GM18517 (cell line): ENCODE results near the gene ORC3.
"Not testable (repeated sequence)": the region's sequence is repeated elsewhere in the genome, so short reads cannot be mapped to it uniquely, and the experiment has no call there.

ENCODE experiments used
- ATAC-seq: cut with Tn5 transposase; IDR thresholded peaks from one replicate; pipeline ENCODE4 v1.9.1; 2021; ENCODE audit warnings: mild to moderate bottlenecking, moderate library complexity; ENCODE audit not compliant: unreplicated experiment

Gene ORC3

DNA sequence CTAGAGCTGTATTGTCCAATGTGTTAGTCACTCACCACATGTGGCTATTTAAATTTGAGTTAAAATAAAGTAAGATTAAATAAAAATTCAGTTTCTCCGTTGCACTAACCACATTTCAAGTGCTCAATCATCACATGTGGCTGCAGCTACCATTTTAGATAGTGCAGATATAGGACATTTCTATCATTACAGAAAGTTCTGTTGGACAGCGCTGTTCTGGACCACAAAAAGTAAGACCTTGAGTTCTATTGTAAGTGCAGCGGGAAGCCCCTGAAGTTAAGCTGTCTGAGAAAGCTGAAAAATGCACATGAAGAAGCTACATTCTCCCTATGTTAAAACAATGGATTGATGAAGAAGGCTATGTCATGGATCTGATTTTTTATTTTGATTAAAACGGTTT, 1.1 kb downstream of the ORC3 start:
- ATAC-seq = no peak

DNA sequence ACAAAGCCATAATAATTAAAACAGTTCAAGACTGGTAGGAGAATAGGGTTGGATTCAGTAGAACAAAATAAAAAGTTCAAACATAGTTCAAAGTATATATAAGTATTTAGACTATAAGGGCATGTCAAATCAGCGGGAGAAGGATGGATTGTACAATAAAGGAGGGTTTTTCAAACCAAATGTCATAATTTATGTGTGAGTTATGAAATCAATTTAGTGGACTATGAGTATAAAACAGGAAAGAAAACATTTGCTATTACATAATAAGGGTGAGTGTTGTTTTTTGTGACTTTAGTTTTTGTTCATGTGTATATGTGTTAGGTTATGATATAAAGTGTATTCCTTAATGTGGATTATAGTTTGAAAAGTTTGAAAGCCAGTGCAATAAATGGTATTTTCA, 10.6 kb downstream of the ORC3 start:
- ATAC-seq = no peak

DNA sequence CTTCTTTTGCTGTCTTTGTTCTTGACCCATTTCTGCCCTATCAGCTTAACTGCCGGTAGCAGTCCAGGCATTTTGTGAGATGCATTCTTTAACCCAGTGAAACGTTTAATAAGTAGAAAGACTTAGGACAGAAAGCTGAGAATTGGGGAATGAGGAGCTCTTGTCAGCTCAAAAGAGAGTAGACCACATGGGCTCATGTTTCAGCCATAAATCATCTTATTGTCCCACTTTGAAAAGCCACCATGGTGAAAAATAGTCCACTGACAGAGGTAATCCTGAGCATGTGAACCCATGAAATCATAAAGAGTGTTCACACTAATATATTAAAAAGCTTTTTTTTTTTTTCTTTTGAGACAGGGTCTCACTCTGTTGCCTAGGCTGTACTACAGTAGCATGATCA, 16.3 kb downstream of the ORC3 start:
- ATAC-seq = no peak

DNA sequence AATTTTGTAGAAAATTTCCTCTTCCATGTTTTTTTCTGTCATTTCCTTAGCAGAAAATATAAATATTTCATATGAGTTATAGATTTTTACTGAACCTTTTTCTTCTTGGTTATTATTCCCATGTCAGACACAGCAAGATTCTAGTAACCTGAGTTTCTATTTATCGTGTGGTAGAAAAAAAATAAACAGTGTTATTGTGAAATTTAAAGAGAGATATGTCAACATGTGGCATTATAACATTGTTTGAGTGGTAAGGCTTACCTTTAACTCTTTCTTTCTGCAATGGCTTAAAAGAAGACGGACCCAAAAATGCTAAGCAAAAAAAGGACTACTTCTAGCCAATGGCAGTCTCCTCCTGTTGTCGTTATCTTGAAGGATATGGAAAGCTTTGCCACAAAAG, 18.9 kb downstream of the ORC3 start:
- no peak for ATAC-seq

DNA sequence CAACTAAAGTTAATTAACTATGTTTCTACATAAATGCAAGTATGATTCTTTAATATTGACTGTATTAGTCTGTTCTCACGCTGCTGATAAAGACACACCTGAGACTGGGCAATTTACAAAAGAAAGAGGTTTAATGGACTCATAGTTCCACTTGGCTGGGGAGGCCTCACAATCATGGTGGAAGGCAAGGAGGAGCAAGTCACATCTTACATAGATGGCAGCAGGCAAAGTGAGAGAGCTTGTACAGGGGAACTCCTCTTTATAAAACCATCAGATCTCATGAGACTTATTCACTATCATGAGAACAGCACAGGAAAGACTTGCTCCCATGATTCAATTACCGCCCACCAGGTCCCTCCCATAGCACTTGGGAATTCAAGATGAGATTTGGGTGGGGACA, 23.1 kb downstream of the ORC3 start:
- not testable (repeated sequence) for ATAC-seq

DNA sequence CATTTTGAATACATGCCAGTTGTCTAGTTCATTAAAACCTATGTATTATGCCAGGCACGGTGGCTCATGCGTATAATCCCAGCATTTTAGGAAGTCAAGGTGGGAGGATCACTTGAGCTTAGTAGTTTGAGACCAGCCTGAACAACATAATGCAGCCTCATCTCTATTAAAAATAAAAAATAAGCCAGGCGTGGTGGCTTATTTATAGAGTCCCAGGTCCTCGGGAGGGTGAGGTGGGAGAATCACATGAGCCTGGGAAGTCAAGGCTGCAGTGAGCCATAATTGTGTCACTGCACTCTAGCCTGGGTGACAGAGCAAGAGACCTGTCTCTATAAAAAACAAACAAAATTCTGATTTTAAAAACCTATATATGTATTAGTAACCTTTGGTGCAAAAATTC, 27.5 kb downstream of the ORC3 start:
- no peak for ATAC-seq

DNA sequence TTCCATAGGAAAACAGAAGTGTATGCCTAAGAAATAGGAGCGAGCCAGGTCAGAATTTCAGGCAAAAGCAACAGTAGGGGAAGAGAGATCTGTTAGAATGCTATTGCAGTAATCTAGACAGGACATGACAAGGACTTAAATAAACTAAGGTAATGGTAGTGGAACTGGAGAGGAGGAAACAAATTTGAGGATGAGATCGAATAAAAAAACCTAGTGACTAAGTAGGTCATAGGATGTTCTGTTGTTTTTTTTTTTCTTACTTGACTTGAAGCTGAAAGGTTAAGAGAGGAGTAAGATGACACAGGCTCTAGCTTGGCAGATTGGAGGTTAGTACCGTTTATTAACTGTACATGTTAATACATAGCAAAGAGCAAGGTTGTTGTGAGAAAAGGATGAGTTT, 28.6 kb downstream of the ORC3 start:
- ATAC-seq = no peak

DNA sequence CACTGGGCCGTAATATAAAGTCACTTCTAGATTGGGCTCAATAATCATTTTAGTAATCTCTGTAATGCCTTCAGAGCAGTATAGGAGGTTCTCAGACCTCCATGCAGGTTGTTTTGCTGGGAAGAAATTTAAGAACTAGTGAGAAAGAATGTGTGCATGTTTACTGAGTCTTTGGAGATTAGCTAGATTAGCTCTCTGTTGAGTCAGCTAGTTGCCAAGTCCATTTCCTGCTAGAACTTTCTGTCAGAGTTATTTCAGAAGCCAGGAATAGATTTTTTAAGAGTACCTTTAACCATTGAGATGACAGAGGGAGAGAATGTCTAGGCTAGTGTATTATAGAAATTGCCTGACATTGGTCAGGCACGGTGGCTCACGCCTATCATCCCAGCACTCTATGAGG, 33.3 kb downstream of the ORC3 start:
- ATAC-seq = no peak

DNA sequence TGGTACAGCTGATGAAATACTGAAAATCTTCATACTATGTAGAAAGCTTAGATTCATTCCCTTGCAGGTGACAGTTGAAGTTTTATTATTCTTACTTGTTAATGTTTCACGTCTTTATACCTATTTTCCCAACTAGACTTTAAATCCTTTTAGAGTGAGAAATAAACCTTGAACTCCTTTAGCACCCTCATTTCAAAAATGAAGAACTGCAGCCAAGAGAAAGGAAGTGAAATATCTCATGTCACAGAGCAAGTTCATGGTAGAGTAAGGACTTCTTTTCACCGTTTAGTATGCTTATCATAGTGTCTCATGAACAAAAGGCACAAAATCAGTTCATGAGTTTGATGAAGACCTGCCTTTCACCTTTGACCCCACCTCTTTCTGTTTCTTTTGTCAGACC, 38.5 kb downstream of the ORC3 start:
- ATAC-seq = no peak

DNA sequence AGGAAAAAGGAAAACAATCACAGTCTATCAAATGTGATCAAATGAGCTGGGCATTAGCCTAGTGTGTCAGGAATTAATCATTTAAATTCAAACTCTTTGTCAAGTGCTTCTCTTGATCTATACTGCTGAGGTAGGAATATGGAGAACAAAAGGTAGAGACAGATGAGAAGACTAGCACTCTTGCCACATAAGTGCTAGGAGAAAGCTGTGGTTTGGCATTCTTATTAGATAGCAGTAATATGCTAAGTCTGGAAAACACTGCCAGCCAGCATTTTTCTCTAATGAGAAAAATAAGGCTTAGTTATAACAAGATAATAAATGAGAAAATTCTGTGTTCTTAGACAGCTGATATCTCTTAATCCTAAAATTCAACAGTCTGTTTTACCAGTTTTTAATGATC, 38.9 kb downstream of the ORC3 start:
- no peak for ATAC-seq

DNA sequence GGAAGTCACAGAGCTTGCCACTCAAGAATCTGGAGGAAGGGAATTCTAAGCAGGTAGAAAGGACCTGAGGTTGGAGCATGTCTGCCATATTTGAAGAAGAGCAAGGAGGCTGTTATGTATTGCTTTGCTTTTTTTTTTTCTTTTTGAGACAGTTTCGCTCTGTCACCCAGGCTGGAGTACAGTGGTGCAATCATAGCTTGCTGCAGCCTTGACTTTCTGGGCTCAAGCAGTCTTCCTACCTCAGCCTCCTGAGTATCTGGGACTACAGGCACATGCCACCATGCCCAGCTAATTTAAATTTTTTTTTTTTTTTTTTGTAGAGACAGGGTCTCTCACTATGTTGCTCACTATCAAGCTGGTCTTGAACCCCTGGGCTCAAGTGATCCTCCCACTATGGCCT, 40.8 kb downstream of the ORC3 start:
- ATAC-seq = no peak

DNA sequence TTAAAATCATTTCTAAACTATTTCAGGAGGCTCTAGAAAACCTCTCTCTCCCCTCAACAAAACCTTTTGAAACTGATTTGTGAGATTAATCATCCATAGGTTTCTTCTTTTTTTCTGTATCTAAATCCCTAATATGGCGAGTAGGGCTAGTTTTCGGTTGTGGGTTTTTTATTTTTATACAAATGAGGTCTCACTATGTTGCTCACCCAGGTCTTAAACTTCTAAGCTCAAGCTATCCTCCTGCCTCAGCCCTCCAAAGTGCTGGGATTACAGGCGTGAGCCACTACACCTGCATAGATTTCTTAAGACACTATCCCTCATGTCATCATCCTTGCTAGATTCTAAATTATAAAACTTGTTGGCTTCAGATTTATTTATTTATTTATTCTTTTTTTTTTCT, 43.9 kb downstream of the ORC3 start:
- no peak for ATAC-seq

DNA sequence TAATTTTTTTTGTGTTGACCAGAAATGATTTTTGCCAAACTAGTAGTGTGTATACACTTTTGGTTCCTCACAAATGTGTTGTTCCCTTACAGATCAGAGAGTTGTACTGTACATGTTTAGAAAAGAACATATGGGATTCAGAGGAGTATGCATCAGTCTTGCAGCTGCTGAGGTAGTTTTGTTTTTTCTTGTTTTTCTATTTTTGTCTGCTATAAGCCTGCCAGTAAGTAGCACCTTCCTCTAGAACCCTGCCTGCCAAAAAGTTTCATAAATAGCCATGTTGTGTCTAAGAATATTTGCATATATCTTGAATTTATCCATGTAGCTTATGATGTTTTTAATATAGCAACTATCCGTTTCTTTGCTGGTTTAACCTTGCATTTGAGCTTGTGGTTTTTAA, 46.4 kb downstream of the ORC3 start:
- ATAC-seq = peak; percentile 57

DNA sequence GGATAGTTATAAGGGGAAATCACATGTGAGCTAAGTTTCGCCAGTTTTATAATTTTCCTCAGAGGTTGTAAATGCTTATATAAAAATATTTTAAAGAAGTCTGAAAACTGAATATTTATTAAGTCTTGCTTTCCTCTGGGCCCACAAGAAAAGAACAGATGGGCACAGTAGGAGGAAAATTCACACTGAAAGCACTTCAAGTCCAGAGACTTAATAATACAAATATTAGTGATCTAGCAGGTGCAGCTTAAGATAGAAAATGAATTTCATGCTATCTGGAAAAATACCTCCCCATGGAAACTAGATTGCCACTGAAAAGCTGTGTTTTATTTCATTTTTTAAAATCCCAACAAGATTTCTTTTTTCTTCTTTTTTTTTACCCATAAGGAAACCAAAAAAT, 47.2 kb downstream of the ORC3 start:
- ATAC-seq = no peak

DNA sequence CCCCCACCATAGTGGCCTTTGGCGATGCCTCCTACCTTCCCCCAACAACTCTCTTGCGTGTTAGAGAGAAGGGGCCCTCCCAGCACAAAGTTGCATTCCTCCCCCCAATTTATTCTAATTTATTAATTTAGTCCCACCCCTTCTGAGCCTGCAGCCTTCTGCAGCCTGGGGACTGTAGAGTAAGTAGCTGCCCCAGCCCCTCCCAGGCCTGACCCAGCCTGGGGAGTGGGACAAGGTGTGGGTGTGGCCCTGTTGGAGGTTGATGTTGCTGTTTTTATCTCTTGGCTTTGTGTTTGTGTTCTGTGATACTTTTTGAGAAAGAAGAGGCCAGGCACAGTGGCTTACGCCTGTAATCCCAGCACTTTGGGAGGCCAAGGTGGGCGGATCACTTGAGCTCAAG, 49.4 kb downstream of the ORC3 start:
- no peak for ATAC-seq

DNA sequence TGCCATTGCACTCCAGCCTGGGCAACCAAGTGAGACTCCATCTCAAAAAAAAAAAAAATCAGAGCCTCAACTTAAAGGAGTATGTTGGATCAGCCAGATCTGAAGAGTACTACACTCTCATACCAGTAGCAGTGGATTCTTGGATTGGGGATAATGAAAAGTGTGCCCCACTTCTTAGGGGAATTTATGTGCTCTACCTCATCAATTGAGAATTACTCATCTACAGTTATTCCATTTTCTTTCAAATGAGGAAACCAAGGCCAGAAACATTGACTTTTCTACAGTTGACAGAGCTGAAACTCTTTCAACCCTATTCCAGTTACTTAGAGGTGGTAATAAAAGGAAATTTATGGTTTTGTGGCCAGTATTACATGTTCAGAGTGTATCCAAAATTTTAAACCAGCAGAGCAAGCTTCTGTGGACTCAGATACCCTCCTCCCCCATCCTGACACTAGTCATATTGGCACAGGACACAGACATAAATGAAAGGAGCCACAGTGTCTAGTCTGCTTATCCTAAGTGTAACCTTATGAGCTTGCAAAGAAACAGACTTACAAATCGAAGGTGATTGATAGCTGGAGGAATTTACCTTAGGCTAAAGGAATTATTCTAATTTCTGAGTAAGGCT, 51.2 kb downstream of the ORC3 start:
- no peak for ATAC-seq

DNA sequence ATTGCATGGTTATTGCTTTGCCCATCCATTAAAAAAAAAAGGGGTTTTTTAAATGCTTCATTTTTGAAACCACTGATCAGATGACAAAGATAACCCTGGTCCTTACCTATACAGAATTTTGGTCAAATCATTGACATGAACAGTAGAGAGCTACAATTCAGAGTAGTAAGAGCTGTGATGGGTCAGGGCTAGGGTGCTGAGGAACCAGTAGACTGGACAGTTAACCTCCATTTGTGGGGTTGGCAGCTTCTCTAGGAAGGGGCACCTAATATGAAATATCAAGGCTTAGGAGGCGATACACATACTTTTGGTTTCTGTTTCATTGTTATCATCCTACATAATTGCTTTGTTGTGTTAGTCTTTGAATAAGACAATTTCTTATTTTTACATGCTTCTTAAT, 55.1 kb downstream of the ORC3 start:
- ATAC-seq = no peak

DNA sequence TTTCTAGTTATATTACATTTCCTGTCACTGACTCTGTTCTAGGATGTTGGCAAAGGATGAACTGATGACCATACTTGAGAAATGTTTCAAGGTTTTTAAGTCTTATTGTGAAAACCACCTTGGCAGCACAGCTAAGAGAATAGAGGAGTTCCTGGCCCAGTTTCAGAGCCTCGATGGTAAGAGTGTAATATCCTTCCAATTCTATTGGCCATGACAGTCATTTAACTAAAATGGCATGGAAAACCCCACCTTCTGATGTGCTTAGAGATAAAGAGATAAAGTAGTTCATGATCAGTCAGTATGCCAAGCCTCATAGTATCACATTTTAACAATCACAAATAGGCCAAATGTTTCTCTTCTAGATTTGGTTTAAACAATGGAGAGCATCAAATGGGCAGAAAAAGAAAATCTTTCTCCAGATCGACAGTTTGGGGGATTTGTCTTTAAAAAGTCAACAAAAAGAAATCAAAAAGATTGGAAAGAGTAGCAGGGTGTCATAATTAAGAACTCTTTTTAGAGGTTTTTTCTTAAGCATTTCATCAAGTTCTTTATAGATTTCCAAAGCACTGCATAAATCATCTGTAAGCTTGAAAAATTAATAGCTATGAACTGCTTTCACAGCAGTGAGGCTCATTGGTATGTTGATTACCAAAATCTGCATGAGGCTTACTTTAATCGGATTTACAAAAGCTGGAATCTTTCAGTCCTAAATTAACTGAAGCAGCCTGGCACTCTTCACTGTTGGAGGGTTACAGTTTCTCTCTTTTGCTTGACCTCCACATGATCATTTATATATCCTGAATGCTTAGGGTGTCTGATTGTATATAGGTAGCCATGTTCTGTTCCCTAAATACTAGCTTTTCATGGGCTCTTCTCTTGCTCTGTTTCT, 63.4 kb downstream of the ORC3 start:
- ATAC-seq = no peak

DNA sequence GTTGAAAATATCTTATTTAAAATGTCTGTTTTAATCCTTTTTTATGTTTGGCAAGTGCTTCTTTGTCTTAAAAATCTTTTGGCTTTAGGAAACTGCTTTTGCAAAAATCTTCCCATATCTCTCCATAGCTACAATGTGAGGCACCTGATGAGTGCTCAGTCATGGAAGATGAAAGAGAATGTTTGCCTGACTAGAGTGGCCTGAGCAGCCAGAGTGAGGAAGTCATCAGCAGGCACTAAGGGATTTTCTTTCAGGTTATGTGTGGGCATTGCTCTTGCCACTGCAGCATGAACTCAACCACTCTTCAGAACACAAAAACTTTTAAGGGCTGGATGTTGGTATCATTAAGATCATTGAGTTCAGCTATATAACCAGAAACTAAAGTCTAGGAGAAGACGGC, 64.2 kb downstream of the ORC3 start:
- ATAC-seq = no peak

DNA sequence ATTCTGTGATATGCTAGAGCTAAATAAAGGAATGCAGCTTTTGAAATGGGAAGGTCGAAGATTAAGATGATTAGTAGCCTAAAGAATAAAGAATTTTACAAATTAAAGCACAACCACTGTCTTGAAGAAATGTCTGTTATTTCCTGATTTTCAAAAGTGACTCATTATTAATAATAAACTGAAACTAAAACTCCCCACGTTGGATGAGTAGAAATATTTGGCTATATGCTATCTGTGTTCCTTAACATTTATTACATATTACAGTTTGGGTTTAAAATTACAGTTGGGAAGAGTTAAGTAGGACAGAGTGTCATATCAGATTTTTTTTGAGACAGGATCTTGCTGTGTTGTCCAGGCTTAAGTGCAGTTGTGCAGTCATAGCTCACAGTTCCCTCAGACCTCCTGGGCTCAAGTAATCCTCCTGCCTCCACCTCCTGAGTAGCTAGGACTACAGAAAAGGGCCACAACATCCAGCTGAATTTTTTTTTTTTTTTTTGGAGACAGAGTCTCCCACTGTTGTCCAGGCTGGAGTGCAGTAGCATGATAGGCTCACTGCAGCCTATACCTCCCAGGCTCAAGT, 65.0 kb downstream of the ORC3 start:
- no peak for ATAC-seq

DNA sequence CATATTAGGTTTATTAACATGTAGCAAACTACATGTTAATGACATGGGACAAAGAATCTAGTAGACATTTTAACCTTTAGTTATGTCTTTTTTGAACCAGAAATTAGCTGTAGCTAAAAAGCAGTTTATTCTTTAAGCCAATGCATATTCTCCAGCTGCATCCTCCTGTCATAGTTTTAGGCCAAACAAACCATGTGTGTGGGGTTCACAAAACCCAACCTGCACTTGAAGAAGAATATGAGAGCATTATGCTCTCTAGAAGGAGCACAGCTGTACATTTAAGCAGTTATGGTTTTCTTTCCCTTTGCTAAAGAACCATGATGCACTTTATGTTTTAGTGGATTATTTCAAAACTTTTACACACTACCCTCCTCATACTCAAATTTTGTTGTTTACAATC, 65.9 kb downstream of the ORC3 start:
- ATAC-seq = no peak

DNA sequence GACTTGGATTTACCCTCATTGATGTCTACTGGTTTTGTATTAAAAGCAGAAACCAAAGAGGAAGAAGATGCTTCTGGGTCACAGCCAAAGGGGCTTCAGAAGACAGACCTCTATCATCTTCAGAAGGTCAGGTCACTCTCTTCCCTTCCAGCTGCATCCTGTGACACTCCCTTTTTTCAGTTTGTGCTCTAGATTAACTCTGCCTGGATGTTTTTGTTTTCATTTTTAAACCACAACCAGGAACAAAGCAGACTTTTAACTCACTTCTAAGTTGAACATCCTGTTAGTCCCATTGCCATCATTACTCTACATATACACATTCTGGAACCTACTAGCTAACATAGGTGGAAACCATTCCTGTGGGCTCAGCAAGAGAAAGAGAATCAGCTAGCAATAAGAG, 66.9 kb downstream of the ORC3 start:
- peak; percentile 60 for ATAC-seq
